GM04504 (cell line): Measurements from ENCODE around the gene SHC3.

Source experiments
- DNase-seq: peaks from one replicate; pipeline ENCODE4 v3.0.0-alpha.2; 2012; ENCODE audit warnings: low read depth

Gene SHC3

DNA sequence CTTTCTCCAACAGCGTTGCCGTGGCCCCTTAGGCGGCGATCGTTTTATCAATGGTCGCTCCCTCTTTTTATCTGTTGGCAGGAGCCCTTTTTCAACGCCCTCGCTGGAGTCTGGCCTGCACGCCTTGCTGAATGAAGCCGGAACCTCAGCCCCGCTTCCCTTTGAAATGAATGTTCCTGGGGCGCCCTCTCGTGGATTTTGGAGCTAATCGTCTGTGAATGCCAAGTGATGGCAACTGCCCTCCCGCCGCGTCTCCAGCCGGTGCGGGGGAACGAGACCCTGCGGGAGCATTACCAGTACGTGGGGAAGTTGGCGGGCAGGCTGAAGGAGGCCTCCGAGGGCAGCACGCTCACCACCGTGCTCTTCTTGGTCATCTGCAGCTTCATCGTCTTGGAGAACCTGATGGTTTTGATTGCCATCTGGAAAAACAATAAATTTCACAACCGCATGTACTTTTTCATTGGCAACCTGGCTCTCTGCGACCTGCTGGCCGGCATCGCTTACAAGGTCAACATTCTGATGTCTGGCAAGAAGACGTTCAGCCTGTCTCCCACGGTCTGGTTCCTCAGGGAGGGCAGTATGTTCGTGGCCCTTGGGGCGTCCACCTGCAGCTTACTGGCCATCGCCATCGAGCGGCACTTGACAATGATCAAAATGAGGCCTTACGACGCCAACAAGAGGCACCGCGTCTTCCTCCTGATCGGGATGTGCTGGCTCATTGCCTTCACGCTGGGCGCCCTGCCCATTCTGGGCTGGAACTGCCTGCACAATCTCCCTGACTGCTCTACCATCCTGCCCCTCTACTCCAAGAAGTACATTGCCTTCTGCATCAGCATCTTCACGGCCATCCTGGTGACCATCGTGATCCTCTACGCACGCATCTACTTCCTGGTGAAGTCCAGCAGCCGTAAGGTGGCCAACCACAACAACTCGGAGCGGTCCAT lies 177.4 kb downstream of the SHC3 start:
- peak; percentile 67 for DNase-seq

DNA sequence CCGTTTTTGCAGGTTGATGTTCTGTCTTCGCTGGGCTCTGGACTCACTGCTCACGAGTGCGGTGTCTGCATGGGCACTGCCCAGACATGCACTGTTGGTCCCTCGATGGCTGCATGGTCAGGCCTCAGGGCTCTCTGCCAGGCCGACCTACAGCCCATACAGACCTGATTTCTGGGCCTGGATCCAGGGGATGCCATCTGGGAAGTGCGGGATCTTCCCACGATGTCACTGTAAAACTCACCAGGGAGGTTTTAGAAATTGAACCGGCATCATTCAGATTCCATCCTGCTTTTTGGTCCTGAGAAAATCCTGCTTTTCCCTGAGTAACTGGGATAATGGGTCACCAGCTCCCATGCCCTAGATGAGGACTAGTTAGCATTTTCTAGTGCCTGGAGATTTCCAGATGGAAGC lies 178.2 kb downstream of the SHC3 start:
- DNase-seq = no peak

DNA sequence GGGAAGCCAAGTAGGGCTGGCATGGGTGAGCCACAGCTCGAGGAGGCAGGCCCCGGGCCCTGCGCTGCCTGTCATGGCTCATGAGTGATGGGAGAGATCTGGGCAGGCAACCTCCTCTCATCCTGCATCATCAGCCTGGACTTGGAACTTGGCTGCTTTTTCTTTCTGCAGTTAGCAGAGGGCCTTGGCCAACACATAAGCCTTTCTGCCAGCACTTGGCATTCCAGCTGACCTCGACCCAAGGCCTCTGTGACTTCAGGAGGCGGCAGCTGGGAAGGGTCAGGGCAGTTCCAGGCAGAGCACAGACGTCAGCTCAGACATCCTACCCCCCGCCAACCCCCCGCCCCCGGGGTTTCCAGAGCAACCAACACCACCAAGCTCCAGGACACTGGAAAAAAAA lies 179.7 kb downstream of the SHC3 start:
- no peak for DNase-seq

DNA sequence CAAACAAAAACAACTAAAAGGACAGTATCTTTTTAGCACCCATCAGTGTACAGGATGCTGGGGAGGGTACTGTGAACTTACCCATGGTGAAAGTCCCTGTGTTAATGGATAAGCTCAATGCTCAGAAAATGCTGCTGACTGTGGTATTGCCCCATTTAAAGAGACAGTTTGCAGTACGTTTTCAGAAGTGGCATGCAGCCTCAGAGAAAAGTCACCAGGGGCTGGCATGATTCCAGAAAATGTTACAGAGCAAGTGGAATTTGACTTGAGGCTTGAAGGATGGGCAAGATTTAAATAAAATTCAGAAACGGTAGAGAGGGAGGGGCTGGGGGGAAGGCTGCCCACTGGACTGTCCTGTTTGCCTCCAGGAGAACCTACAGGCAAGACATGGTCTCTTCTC lies 180.1 kb downstream of the SHC3 start:
- no peak for DNase-seq

DNA sequence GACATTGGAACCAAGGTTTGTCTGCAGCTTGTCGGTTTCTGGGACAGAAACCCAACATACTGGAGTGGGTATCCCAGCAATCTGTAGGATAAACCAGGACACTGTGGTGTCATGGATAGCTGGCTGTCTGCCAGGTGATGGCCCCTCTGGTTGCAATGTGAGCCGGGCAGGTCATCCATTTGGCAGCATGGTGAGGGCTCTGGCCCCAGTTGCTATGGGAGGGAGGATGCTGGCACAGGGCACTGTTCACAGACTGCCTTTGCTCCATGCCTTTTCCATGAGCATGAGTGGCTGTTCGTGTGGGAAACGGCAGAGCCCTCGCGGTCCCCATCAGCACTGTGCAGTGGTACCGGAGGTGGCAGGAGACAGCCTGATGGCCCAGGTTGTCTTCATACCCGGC lies 181.0 kb downstream of the SHC3 start:
- DNase-seq = no peak

DNA sequence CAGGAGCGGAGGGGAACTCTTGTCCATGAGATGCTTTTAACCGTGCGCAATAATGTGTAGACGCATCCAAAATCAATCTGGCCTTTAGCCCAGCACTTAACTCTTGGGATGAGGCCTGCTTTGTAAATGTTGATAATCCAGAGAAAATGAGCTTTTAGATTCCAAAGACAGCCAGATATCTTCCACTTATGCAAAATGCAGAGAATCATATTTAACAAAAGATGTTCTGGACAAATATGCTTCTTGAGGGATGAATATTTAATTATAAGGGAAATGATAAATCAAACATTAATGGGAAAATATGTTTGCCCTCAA lies 181.7 kb downstream of the SHC3 start:
- DNase-seq = no peak

DNA sequence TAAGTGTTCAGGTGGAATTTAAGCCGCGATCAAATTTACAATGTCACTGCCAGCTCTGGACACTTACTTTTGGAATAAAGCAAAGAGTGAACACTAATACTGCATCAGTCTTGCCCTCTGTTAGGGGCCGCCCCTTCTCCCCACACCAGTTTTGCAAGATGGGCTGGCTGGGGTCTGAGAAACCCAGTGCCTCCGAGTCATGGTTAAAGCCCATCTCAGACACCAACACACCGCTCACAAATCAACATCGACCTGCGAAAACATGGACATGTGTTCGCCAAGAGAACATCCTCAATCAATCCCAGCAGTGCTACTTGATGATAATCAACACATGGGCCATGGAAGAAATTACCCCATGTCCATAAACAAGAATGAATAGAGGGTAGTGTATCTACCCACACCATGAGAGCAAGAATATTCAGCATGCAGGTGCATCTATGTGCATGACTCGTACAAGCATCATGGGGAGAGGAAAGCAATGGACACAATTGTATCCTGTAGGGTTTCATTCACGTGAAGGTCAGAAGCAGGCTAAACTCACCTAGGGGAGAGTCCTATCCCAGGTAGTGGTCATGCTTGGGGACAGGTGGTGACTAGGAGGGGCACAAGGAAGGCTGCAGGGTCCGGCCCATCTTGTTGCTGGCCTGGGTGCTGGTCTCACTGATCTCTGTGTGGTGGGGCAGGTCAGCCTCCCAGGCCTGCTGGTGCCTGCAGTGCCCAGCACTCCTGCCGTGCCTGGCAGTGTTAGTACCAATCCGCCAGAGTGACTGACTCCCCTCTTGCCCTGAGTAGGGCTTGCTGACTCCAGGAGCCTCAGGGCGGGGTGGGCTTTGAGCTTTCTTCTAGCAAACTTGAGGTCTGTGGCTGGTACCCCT lies 182.3 kb downstream of the SHC3 start:
- DNase-seq = no peak

DNA sequence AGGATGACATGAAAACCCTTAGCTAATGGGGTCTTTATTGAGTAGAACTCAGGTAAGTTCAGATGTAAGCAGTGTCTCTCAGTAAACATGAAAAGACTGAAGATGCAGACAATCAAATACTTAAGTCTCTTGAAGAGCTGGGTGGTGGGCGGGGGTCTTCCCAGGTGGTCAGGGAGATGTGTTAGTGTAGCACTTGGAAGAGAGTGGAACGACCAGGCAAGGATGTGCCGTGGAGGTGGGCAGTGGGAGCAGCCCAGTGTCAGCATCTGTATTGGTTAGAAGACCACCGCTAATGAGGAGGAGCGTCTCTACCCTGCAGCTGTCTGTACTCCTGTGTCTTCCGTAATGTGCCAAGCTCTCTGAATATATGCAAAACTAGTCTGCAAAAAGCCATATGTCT lies 183.0 kb downstream of the SHC3 start:
- no peak for DNase-seq

DNA sequence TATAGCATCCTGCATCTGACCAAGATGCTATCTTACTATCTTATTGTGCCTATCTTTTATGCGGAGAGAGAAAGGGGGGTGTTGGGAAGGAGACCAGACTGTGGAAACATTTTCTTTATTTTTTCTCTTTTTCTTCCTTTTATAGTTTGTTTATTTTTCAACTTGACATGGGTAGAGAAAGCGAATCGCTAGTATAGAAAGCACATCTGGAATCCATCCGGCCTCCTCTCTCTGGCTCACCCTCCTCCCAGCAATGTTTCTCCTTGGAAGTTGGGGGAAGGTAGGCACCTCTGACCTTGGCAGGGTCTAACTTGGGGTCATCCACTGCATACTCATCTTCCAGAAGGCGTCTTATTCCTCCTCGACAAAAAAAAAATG lies 183.4 kb downstream of the SHC3 start:
- no peak for DNase-seq

DNA sequence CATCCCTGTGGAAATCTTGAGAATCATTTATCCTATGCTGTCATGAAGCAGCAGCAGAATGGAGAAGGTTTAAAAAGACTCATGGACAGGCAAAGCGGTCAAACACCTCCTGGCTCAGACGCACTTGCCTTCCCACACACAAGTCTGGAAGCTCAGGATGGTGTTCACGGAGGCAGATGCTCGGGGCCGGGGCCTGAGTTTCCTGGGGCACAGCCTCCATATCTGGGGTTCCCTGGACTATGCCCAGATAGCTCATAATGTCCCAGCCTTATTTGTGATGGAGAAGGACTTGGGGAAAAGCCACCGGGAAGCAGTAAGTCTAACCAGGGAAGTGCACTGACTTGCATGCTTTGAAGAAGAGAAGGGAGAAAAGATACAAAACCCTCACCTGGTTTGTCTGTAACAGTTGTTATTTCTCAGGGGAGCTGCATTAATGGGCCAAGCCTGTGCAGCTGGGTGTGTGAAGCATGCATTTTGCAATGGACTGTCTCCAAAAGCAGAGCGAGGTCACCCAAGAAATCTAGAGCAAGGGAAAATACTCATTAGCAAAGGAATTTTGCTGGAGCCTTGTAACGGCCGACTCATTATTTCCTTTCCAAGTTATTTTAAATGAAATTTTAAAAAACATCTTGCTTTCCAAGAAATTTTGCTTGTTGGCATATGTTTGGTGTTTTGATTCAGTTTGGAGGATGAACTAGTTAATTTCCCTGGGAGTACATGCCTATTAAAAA lies 184.0 kb downstream of the SHC3 start:
- peak; percentile 32 for DNase-seq

DNA sequence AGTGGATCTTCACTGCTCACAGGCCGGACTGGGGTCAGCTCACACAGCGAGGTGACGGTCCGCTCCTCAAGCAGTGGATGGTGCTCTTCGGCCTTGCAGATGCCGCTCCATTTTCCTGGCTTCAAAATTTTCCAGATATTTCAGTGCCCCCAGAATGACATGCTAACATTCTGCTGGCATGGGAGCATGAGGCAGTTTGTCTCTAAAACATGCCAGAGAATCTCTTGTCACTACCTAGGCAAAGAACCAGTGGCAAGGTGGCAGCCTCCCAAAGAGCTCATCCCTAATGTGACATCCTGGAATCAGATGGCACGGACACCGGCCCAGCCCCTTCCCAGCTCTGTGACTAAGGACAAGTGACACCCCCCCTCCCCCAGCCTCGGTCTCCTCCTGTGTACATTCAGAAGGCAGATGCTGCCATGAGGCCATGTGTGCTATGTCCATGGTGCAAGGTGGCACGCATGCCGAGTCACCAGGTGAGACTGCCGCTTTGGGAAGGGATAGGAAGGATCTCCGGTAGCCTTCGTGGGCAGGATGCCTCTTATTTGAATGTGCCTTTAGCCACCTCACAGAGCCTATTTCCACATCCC lies 184.7 kb downstream of the SHC3 start:
- DNase-seq = no peak

DNA sequence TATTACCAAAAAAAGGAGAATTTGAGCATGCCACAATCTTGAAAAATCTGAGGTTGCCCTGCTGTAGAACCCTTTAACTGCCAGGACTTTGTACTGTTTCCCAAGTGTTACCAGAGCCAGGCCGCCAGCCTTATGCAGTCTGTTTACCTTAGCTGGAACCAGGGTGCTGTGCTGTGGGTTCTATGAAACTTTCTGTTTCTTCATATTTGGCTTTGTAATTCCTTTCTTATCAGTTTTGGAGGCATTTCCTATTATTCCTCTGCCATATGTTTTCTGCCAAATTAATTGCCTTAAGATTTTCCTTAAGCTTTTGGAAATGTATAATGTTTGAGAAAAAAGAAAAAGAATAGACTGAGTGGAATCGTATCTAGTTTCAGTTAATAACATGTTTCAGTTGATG lies 185.3 kb downstream of the SHC3 start:
- DNase-seq = no peak

DNA sequence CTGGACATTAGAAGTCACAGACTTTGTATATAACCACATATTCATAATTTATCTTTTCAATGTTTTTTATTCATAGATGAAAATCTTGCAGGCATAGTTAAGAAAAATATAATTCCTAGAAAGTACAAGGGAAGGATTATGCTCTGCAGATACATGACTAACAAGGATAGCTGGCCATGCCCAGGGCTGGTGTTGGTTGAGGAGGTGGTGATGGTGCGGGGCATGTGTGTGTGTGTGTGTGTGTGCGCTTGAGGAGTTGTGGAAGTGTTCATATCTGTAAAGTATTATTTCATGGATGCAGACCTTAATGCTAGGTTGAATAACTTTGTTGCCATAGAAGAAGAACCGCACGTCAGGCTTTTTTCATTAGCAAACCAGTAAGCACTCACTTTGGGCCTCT lies 186.1 kb downstream of the SHC3 start:
- no peak for DNase-seq

DNA sequence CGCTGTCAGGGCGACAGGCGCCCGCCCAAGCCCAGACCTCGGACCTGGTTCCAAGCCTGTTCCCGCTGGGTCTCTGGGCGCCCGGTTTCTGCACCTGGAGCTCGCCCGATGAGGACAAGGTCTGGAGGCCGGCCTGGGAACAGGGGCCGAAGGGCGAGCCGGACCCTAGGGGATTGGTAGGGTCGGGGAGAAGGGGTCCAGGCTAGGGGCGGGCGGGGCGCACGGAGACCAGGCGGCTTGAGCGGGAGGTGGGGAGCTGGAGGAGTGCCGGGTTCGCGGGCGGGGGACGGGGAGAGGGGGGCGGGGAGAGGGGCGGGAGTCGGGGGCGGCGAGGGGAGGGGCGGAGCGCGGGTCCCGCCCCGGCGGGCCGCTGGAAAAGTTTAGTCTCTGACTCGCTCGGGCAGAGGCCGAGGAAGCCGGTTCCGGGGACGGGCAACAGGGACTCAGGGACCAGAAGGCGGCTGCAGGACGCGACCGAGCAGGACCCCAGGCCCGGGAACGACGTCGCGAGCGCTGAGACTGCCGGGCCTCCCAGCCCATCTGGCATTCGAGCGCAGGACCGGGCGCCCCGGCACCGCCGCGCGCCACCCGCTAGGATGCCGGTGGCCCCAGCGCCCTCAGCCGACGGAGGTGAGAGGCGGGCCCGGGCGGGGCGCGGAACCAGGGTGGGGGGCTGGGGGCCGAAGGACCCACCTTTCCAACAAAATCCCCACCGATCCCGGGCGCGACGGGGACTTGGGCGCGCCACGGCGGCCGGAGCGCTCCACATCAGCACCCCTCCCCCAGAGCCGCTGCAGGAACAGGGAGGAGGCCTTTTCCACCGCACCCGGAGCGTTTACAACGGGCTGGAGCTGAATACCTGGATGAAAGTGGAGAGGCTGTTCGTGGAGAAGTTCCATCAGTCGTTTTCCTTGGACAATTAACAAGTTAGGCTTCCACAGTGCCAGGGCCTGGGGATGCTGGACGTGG lies 187.3 kb downstream of the SHC3 start, which contains the start of gene S1PR3:
Gene S1PR3 (plus strand): TSS at position 403 of the 969 bp plus-strand sequence. CDS start 9,733 bp downstream, outside the sequence.
- DNase-seq = no peak

DNA sequence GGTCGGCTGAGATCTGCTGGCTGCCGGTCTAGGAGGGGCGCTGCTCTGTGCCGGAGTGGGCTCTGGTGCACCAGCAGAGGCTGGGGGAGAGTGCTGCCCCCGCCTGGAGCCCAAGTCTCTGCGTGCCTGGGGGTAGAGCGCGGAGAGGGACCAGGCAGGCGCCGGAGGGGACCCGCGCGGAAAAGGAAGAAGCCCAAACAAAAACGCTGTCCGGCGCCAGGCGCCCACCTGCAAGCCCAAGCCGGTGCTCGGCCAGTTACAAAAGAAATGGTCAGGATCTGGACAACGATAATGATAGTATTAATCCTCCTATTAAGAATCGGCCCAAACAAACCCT lies 187.9 kb downstream of the SHC3 start:
- DNase-seq = no peak

DNA sequence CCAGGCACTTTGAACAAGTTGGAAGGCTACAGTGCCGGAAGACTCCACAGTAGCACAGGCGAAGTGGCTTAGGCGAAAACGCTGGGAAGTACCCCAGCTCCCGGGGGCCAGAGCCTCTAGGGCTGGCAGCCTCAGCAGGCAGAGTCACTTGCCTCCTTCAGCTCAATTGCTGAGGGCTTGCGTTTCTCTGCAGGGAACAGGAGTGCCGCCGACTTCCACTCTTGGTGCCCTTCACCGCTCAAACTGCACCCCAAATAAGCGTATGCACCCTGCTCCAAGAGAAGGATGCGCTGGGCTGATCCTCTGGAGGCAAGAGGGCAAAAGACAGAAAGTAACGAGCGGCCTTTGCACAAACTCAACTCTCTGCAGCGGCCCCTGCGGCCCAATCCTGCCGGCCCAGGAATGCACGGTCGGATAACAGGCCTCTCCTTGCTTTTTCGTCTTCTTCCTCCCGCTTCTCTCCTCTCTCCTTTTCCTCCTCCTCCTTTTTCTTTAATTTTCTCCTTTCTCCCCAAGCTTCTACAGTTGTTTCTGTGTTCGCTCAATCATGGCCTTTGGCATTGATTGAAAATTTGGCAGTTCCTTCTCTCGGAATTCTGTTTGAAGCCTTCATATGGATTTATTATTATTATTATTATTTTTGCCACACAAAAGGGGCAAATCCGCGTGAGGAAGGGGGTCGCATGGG lies 188.4 kb downstream of the SHC3 start:
- DNase-seq = no peak

DNA sequence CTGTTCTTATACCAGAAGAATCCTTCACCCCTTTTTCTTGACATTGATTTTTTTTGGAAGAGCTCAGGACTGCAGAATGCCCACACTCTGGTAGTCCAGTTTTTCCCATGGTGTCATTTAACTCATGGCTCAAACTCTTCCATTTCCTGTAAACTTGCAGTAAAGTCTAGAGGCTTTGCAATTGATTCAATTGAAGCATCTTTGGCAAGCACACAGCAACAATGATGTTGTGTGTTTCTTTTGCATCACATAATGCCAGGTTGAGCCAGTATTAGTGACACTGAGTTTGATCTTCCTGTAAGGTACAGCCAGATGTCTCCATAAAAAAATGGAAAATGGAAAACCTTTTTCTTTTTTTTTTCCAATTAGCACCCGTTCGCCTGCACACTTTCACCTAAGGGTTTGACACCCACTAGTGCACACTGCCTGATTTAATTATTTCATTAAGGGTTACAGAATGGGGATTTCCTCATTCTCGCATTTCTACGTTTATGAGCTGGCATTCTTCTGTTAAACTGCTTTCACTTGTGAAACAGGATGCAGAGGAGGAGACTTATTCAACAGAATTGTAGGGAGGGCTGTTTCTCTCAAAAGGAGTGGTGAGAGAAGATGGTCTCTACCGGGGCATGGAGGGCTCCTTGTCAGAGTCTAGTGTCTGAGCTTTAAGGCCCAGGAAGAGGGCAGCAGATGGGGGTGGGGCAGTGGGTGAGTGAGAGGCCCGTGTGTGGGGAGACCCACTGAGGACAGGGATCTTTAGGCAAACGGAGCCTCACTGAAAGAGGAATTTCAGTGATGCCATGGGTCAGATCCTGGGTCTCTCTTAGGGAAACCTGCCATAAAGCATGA lies 189.6 kb downstream of the SHC3 start:
- DNase-seq = peak; percentile 38

DNA sequence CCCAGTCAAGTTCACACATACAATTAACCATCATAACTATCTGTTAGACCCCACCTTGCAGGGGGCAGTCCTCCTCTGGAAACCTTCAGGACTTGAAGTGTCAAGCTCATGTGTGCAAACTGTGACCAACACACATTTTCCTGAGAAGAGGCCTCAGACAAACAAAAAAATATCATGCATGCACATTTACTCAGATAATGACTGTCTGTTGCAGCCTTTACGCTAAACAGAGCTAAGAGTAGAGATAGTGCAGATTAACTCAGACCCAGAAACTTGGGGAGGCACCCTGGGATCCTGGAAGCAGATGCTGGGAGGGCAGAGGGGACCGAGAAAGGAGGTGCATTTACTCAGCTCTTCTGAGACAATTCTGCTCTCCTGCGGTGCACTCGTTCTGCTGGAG lies 191.0 kb downstream of the SHC3 start:
- no peak for DNase-seq

DNA sequence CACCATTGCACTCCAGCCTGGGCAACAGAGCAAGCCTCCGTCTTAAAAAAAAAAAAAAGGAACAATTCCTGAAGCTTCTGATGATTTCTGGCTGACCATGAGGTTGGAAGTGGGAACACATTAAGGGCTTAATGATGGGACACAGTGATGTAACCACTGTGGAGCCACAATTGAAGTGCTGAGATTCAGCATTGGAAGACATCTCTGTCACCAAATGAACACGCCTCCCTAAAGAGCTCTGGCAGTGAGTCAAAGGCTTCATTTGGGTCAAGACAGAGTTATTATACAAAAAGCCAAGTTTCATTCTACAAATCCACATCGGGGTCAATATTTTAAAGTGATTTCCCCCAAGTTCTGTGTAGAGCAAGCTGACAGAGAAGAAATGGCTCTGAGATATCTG lies 191.8 kb downstream of the SHC3 start:
- DNase-seq = no peak
